Measurements from ENCODE around the gene ATG7. TPM values are rescaled to one million over a fixed set of nuclear protein-coding genes. Genes with fewer than 3 reads are reported as not detected.
A peak's percentile ranks its signal among the peaks of the same experiment; 100 is the strongest.

ATG7 gene
- polyA plus RNA-seq, 2 of the 4 experiments (the other 2 are of a cell fraction) = 27.2 to 41.2 TPM

- peak; percentile 89 for TF ChIP-seq FOSL2 (IDR thresholded peaks at IDR 0.05)
- TF ChIP-seq FOSL2 (CRISPR knock-in tag; IDR thresholded peaks at IDR 0.05) = peak; percentile 96
- no peak for TF ChIP-seq HEYL (CRISPR knock-in tag; IDR thresholded peaks at IDR 0.05)
- no peak for TF ChIP-seq ZFP36 (IDR thresholded peaks at IDR 0.05; ENCODE audit: borderline replicate concordance, partially characterized antibody)
- TF ChIP-seq NFE2L2 (conservative IDR thresholded peaks at IDR 0.05; ENCODE audit: low read length) = no peak
- TF ChIP-seq HOXA7 (CRISPR knock-in tag; IDR thresholded peaks at IDR 0.05) = no peak; the same call in 1 of the 2 replicates
- no peak for TF ChIP-seq KDM1A (IDR thresholded peaks at IDR 0.05; ENCODE audit: low read depth)
- TF ChIP-seq POLR2A (IDR thresholded peaks at IDR 0.05; ENCODE audit: low read length) = no peak
Measured at GRCh38 chr3:11288786-11289637, 16.8 kb downstream of the ATG7 start (continued).

GRCh38 chr3:11289864-11290263, 17.7 kb downstream of the ATG7 start:
- H3K27ac ChIP-seq = peak overlapping the region; percentile 73 to 85
- WGBS (ENCODE audit: missing lambda C conversion rate) = 81% methylated on average over 3 of the region's 3 CpGs
- H3K4me2 ChIP-seq = peak overlapping the region; percentile 79
- no peaks in the 10 kb centered on the region for H3K9me3 ChIP-seq
- POLR2A ChIA-PET = interaction anchor here (0.8 to 2.7 kb wide), 2 partner anchors 17 kb away, joined by 4 to 29 read pairs; partner anchors contain the start of gene ATG7
- H3K4me3 ChIP-seq = no peak overlapping the region
- FAIRE-seq (no peak), DNase-seq (ENCODE audit: low read depth in 1 of 2, low spot score in 1 of 2) (no peak), ATAC-seq (no peak)
- peaks cover 46% of the 10 kb centered on the region for H3K4me1 ChIP-seq
- TF ChIP-seq USF2 (IDR thresholded peaks at IDR 0.05) = no peak
- no peak for TF ChIP-seq HES2 (IDR thresholded peaks at IDR 0.05)
- no peak for TF ChIP-seq MYC (IDR thresholded peaks at IDR 0.05; ENCODE audit: borderline replicate concordance, low read length)
- TF ChIP-seq EP300 (IDR thresholded peaks at IDR 0.05) = no peak
- no peak for TF ChIP-seq FOSL2 (IDR thresholded peaks at IDR 0.05)
- no peak for TF ChIP-seq FOSL2 (CRISPR knock-in tag; IDR thresholded peaks at IDR 0.05)
- TF ChIP-seq BCL3 (IDR thresholded peaks at IDR 0.05) = no peak
- TF ChIP-seq EHMT2 (IDR thresholded peaks at IDR 0.05; ENCODE audit: low read depth) = no peak
- no peak for TF ChIP-seq ZFP36 (IDR thresholded peaks at IDR 0.05; ENCODE audit: borderline replicate concordance, partially characterized antibody)
- TF ChIP-seq ZNF302 (CRISPR knock-in tag; IDR thresholded peaks at IDR 0.05) = no peak
- TF ChIP-seq RFX5 (IDR thresholded peaks at IDR 0.05) = no peak
- no peak for TF ChIP-seq KDM1A (IDR thresholded peaks at IDR 0.05; ENCODE audit: low read depth)
- CTCF ChIA-PET = interaction anchor here (0.8 to 2.3 kb wide), 5 partner anchors 17 to 135 kb away, joined by 3 to 12 read pairs (median 5); no protein-coding TSS in a partner anchor

- Histone ChIP-seq H3K27ac (peak overlapping the region; percentile 12 to 85; a peak in 4 of 6 replicates), H3K9me3 (no peaks in the 10 kb centered on the region), H3K4me1 (peaks cover 46% of the 10 kb centered on the region), H3K4me2 (peak overlapping the region; percentile 21; the same call in 1 of the 3 replicates), H3K4me3 (no peak overlapping the region)
- 74% methylated on average over 11 of the region's 11 CpGs for WGBS (ENCODE audit: missing lambda C conversion rate)
- FAIRE-seq = no peak
- no peak for DNase-seq (ENCODE audit: low read depth in 1 of 2, low spot score in 1 of 2)
- ATAC-seq = no peak
- CTCF ChIA-PET = interaction anchor here (0.8 to 2.3 kb wide), 4 partner anchors 12 to 55 kb away, joined by 3 to 12 read pairs (median 4); no protein-coding TSS in a partner anchor
- TF ChIP-seq EHMT2 (IDR thresholded peaks at IDR 0.05; ENCODE audit: low read depth) = no peak
- TF ChIP-seq RCOR1 (IDR thresholded peaks at IDR 0.05; ENCODE audit: low read depth, low read length) = no peak
- no peak for TF ChIP-seq RARB (CRISPR knock-in tag; IDR thresholded peaks at IDR 0.05)
- TF ChIP-seq BHLHE40 (IDR thresholded peaks at IDR 0.05; ENCODE audit: low read depth, low read length) = no peak
- TF ChIP-seq MAX (IDR thresholded peaks at IDR 0.05) = no peak
- TF ChIP-seq ELK1 (IDR thresholded peaks at IDR 0.05; ENCODE audit: low read depth, low read length) = no peak
- no peak for TF ChIP-seq ZC3H11A (IDR thresholded peaks at IDR 0.05)
- no peak for TF ChIP-seq E2F6 (IDR thresholded peaks at IDR 0.05; ENCODE audit: borderline replicate concordance, low read depth)
- no peak for TF ChIP-seq NPAS2 (CRISPR knock-in tag; IDR thresholded peaks at IDR 0.05; ENCODE audit: borderline replicate concordance)
- no peak for TF ChIP-seq FOSL2 (IDR thresholded peaks at IDR 0.05)
- TF ChIP-seq FOSL2 (CRISPR knock-in tag; IDR thresholded peaks at IDR 0.05) = no peak
- TF ChIP-seq POLR2AphosphoS2 (conservative IDR thresholded peaks at IDR 0.05; ENCODE audit: low read length) = no peak
- no peak for TF ChIP-seq FOSB (CRISPR knock-in tag; IDR thresholded peaks at IDR 0.05)
- POLR2A ChIA-PET = interaction anchor here (1.3 kb wide), 1 partner anchor 19 kb away, joined by 3 read pairs; the partner anchor contains the start of gene ATG7
Measured at GRCh38 chr3:11290743-11291680, 18.8 kb downstream of the ATG7 start.

All from A549 (cell line).